Naive thymus-derived CD4-positive, alpha-beta T cell (primary cell): ENCODE data around the gene FAM81B. TPM values are rescaled to one million over a fixed set of nuclear protein-coding genes. Genes with fewer than 3 reads are reported as not detected.
"Not testable (repeated sequence)": the region's sequence is repeated elsewhere in the genome, so short reads cannot be mapped to it uniquely, and the experiment has no call there.

Experiments
- ATAC-seq: fragments of 150-1000 bp; cut with Tn5 transposase; 2 replicates; pipeline ENCODE4 v1.10.0; 2021; ENCODE audit warnings: mild to moderate bottlenecking, moderate library complexity
- CTCF ChIA-PET: fragments of 350-600 bp; sonication (Branson Sonifier 250); formaldehyde crosslinking; loops from one replicate; lab custom pipeline; 2021; ENCODE audit warnings: antibody characterized with exemption; lab: Charles Lee
- POLR2A ChIA-PET: fragments of 350-600 bp; sonication (Branson Sonifier 250); formaldehyde crosslinking; loops from one replicate; lab custom pipeline; 2021; ENCODE audit warnings: antibody characterized with exemption, inconsistent platforms; lab: Charles Lee
- DNase-seq, 9 donors: peaks; one replicate each; pipeline versions ENCODE4 v3.0.0 to v3.0.0-alpha.2; 2020 to 2022; ENCODE audit warnings: mixed read lengths in 1 of 9
- H3K27ac ChIP-seq: one replicate; pipeline ENCODE4 v1.7.0; 2013; ENCODE audit warnings: mild to moderate bottlenecking, low read depth, low read length, moderate library complexity
- H3K27me3 ChIP-seq, 2 donors: one replicate each; pipeline ENCODE4 v1.7.0; 2013; ENCODE audit warnings: low read length in 2 of 2, mild to moderate bottlenecking in 2 of 2, moderate library complexity in 2 of 2; ENCODE audit not compliant: control insufficient read depth in 2 of 2, insufficient read depth in 2 of 2
- H3K36me3 ChIP-seq, 3 experiments: 1 replicate in 2 of 3; 2 replicates in 1 of 3; pipeline ENCODE4 v1.7.0; 2013; ENCODE audit warnings: low read length in 3 of 3, mild to moderate bottlenecking in 3 of 3, moderate library complexity in 1 of 3; ENCODE audit not compliant: insufficient read depth in 3 of 3, control insufficient read depth in 2 of 3
- H3K4me1 ChIP-seq, 2 donors: one replicate each; pipeline ENCODE4 v1.7.0; 2013; ENCODE audit warnings: low read length in 2 of 2, mild to moderate bottlenecking in 2 of 2, moderate library complexity in 1 of 2; ENCODE audit not compliant: control insufficient read depth in 2 of 2, insufficient read depth in 2 of 2
- H3K4me3 ChIP-seq: 2 replicates; pipeline ENCODE4 v1.7.0; 2013; ENCODE audit warnings: mild to moderate bottlenecking, low read length
- H3K9me3 ChIP-seq, 3 experiments: 1 replicate in 2 of 3; 2 replicates in 1 of 3; pipeline ENCODE4 v1.7.0; 2013; ENCODE audit warnings: low read length in 3 of 3; ENCODE audit not compliant: control insufficient read depth in 2 of 3
- H3K27ac Mint-ChIP-seq, 9 donors: one replicate each; pipeline ENCODE4 v1.8.0; 2020 to 2022; ENCODE audit warnings: mixed read lengths in 9 of 9, mild to moderate bottlenecking in 8 of 9, moderate library complexity in 5 of 9, inconsistent platforms in 2 of 9
- H3K27me3 Mint-ChIP-seq, 5 donors: one replicate each; pipeline ENCODE4 v1.8.0; 2021 to 2022; ENCODE audit warnings: mixed read lengths in 5 of 5, mild to moderate bottlenecking in 1 of 5
- H3K36me3 Mint-ChIP-seq, 5 donors: one replicate each; pipeline ENCODE4 v1.8.0; 2020 to 2022; ENCODE audit warnings: mixed read lengths in 5 of 5, mild to moderate bottlenecking in 3 of 5, inconsistent platforms in 1 of 5
- H3K4me1 Mint-ChIP-seq, 7 donors: one replicate each; pipeline ENCODE4 v1.8.0; 2020 to 2022; ENCODE audit warnings: mixed read lengths in 7 of 7, mild to moderate bottlenecking in 3 of 7, inconsistent platforms in 1 of 7
- H3K4me3 Mint-ChIP-seq, 10 donors: one replicate each; pipeline ENCODE4 v1.8.0; 2020 to 2022; ENCODE audit warnings: mild to moderate bottlenecking in 10 of 10, mixed read lengths in 10 of 10, moderate library complexity in 6 of 10, inconsistent platforms in 2 of 10
- H3K9me3 Mint-ChIP-seq, 11 donors: one replicate each; pipeline ENCODE4 v1.8.0; 2020 to 2022; ENCODE audit warnings: mixed read lengths in 11 of 11, mild to moderate bottlenecking in 4 of 11, inconsistent platforms in 1 of 11, moderate library complexity in 1 of 11
- intact Hi-C, 2 donors: fragments of 100-400 bp; cut with micrococcal nuclease; formaldehyde crosslinking; loops; one replicate each; pipeline ENCODE4 v1.15.1; 2023
- polyA plus RNA-seq, 2 donors: library from polyadenylated mRNA; unstranded; fragments of 300-500 nt; fragmentation: Illumina TruSeq; gene quantifications; one replicate each; pipeline ENCODE4 v1.2.3, GENCODE V29; 2021
- total RNA-seq, 6 experiments: library from RNA in 5 of 6; stranded (reverse) in 5 of 6; gene quantifications; 1 replicate in 5 of 6; 2 replicates in 1 of 6; pipeline ENCODE4 v1.2.3 and lab custom pipeline; 2021 to 2026

Gene FAM81B
- total and polyA plus RNA-seq, 7 experiments from 2014 or later: not detected

DNA sequence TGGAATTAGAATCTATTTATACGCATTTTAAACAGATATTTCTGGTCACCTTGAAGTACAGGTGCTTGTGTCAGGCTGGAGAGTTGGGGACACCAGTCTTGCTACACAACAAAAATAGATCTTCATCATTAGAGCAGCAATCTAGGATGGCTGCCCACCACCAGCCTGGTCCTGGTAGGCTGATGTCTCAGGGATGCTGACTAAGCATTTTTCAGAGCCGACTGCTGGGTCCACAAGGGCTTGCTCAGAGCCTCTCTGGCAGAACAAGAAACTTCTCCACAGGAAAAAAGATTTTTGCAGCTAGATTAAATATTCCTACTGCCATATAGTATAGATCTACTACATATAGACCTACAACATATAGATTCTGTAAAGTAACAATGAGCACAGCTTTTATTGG, 12.0 kb upstream of the FAM81B start:
- no peak overlapping the region for H3K4me3 ChIP-seq
- POLR2A ChIA-PET: no interaction called here
- peaks cover 7 to 16% (median 11%) of the 10 kb centered on the region in 7 donors for H3K4me1 Mint-ChIP-seq

DNA sequence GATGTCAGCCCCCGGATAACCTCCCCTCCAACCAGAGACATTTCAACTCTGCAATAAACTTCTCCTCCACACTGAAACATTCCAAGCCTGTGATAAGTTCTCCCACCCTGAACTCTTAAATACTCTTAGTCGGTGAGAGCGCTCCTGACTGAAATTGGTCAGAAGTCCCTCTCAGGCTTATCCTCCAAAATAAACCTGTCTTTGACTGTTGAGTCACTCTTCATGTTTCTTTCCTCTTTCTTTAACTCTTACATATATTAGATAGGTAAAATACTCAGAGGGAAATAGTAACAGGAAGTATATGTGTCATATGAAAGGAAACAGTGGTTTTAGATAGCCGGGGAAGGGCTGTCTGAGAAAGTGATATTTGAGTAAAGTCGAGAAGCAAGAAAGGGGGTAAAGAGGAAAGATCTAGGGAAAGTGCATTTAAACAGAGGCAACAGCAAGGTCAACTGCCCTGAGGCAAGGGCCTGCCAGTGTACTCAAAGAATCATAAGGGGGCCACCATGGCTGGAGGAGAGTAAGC, 11.0 kb upstream of the FAM81B start:
- ATAC-seq (no peak), DNase-seq (no peak)
- peaks cover 0 to 7% (median 0%) of the 10 kb centered on the region in 11 donors for H3K9me3 Mint-ChIP-seq
- intact Hi-C loops: no loop called here
- peak overlapping the region in 2 of 9 donors; percentile 19 to 44 for H3K27ac Mint-ChIP-seq
- no peak overlapping the region for H3K4me3 ChIP-seq
- H3K9me3 ChIP-seq: no peaks in the 10 kb centered on the region
- H3K4me1 Mint-ChIP-seq: peaks cover 7 to 16% (median 11%) of the 10 kb centered on the region in 7 donors
- H3K36me3 Mint-ChIP-seq: no peaks in the 10 kb centered on the region
- peak overlapping the region in 7 of 10 donors; percentile 2 to 63 (median 39) for H3K4me3 Mint-ChIP-seq
- H3K36me3 ChIP-seq: no peaks in the 10 kb centered on the region
- H3K27me3 Mint-ChIP-seq: peaks cover 0 to 3% (median 0%) of the 10 kb centered on the region in 5 donors
- no peaks in the 10 kb centered on the region for H3K27me3 ChIP-seq
- ChIA-PET CTCF (no interaction called here), POLR2A (no interaction called here)
- no peak overlapping the region for H3K27ac ChIP-seq
- H3K4me1 ChIP-seq: no peaks in the 10 kb centered on the region

More for the DNA sequence above, 12.0 kb upstream of the FAM81B start:
- intact Hi-C loops: no loop called here
- Mint-ChIP-seq H3K36me3 (no peaks in the 10 kb centered on the region), H3K27me3 (peaks cover 0 to 4% (median 0%) of the 10 kb centered on the region in 5 donors), H3K27ac (no peak overlapping the region), H3K9me3 (peaks cover 0 to 10% (median 0%) of the 10 kb centered on the region in 11 donors), H3K4me3 (no peak overlapping the region)
- Histone ChIP-seq H3K36me3 (no peaks in the 10 kb centered on the region), H3K4me1 (no peaks in the 10 kb centered on the region), H3K27ac (no peak overlapping the region), H3K9me3 (no peaks in the 10 kb centered on the region), H3K27me3 (no peaks in the 10 kb centered on the region)
- CTCF ChIA-PET: no interaction called here
- no peak for DNase-seq
- no peak for ATAC-seq

DNA sequence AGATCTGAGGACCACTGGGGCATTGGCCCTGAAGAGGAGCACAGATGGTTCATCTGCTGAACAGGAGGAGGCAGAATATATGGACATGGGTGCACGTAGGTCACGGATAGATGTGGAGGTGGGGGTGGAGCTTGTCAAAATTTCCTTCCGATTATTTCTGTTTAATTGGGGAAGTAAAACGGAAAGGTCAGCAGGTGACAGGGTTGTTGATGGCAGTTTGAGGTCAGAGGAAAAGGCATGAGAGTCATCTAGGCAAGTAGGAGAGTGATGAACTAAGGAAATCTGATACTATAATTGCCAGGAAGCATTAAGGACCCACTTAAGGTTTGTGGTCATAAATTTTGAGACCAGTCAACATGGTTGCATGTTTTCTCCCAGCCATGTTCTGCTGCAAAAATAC, 8.4 kb upstream of the FAM81B start:
- Mint-ChIP-seq H3K36me3 (peaks cover 0 to 3% (median 0%) of the 10 kb centered on the region in 5 donors), H3K27me3 (peaks cover 0 to 13% (median 7%) of the 10 kb centered on the region in 5 donors), H3K27ac (no peak overlapping the region), H3K4me1 (peaks cover 7 to 16% (median 11%) of the 10 kb centered on the region in 7 donors), H3K9me3 (peaks cover 0 to 7% (median 0%) of the 10 kb centered on the region in 11 donors), H3K4me3 (no peak overlapping the region)
- CTCF ChIA-PET: no interaction called here
- Histone ChIP-seq H3K4me1 (no peaks in the 10 kb centered on the region), H3K36me3 (no peaks in the 10 kb centered on the region), H3K9me3 (no peaks in the 10 kb centered on the region), H3K27ac (no peak overlapping the region), H3K27me3 (no peaks in the 10 kb centered on the region), H3K4me3 (no peak overlapping the region)
- DNase-seq: no peak
- POLR2A ChIA-PET: no interaction called here
- no peak for ATAC-seq
- intact Hi-C loops: no loop called here

DNA sequence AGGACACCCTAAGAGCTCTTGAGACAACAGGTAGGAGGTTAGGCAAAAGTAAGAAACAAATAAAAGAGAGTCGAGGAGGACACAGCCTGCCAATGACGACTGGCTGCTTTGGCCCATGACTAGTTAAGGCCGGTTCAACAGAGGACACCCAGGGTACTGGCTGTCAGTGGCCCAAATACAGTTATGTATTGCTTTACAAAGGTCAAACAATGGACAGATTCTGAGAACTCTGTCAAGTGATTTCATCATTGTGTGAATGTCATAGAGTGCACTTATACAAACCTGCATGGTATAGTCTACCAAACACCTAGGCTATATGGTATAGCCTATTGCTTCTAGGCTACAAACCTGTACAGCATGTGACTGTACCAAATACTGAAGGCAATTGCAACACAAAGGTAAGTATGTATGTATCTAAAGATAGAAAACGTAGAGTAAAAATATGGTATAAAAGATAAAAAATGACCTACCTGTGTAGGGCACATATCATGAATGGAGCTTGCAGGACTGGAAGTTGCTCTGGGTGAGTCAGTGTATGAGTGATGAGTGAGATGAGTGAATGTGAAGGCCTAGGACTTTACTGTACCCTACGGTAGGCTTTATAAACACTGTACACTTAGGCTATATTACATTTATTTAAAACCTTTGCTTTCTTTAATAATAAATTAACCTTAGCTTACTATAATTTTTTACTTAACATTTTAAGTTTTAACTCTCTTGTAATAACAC, 6.5 kb upstream of the FAM81B start:
- Histone ChIP-seq H3K4me3 (no peak overlapping the region), H3K36me3 (no peaks in the 10 kb centered on the region), H3K27ac (no peak overlapping the region), H3K27me3 (no peaks in the 10 kb centered on the region), H3K4me1 (no peaks in the 10 kb centered on the region), H3K9me3 (no peaks in the 10 kb centered on the region)
- CTCF ChIA-PET: no interaction called here
- intact Hi-C loops: no loop called here
- Mint-ChIP-seq H3K9me3 (peaks cover 0 to 10% (median 0%) of the 10 kb centered on the region in 11 donors), H3K27me3 (peaks cover 0 to 15% (median 10%) of the 10 kb centered on the region in 5 donors), H3K27ac (no peak overlapping the region), H3K36me3 (peaks cover 0 to 4% (median 0%) of the 10 kb centered on the region in 5 donors), H3K4me3 (no peak overlapping the region), H3K4me1 (peaks cover 7 to 15% (median 9%) of the 10 kb centered on the region in 7 donors)
- POLR2A ChIA-PET: no interaction called here
- ATAC-seq: no peak
- no peak for DNase-seq

DNA sequence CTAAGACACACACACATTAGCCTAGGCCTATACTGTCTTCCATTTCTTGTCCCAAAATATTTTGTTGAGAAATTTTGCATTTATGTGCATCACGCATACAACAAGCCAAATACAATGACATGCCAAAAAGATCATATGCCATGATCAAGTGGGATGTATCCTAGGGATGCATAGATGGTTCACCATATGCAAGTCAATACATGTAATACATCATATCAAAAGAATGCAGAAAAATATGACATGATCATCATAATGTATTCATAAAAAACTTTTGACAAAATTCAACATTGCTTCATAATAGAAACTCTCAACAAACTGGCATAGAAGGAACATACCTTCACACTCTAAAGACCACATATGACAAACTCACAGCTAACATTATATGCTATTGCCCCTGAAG, 5.8 kb upstream of the FAM81B start:
- Histone ChIP-seq H3K27me3 (no peaks in the 10 kb centered on the region), H3K9me3 (no peaks in the 10 kb centered on the region), H3K4me1 (no peaks in the 10 kb centered on the region), H3K27ac (no peak overlapping the region), H3K4me3 (no peak overlapping the region), H3K36me3 (no peaks in the 10 kb centered on the region)
- H3K27me3 Mint-ChIP-seq: peaks cover 0 to 15% (median 10%) of the 10 kb centered on the region in 5 donors
- POLR2A ChIA-PET: no interaction called here
- H3K36me3 Mint-ChIP-seq: peaks cover 0 to 4% (median 0%) of the 10 kb centered on the region in 5 donors
- peaks cover under 1 to 8% (median 2%) of the 10 kb centered on the region in 7 donors for H3K4me1 Mint-ChIP-seq
- peaks cover 0 to 10% (median 1%) of the 10 kb centered on the region in 11 donors for H3K9me3 Mint-ChIP-seq
- H3K27ac Mint-ChIP-seq: no peak overlapping the region
- CTCF ChIA-PET: no interaction called here
- no peak for DNase-seq
- ATAC-seq: no peak
- no peak overlapping the region for H3K4me3 Mint-ChIP-seq
- intact Hi-C loops: no loop called here

DNA sequence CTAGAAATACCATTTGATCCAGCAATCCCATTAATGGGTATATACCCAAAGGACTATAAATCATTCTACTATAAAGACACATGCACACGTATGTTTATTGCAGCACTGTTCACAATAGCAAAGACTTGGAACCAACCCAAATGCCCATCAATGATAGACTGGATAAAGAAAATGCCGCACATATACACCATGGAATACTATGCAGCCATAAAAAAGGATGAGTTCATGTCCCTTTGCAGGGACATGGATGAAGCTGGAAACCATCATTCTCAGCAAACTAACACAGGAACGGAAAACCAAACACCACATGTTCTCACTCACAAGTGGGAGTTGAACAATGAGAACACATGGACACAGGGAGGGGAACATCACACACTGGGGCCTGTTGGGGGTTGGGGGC, 799 bp downstream of the FAM81B start:
- CTCF ChIA-PET, intact Hi-C loops, DNase-seq, H3K4me3 ChIP-seq, H3K9me3 ChIP-seq, H3K4me1 Mint-ChIP-seq, H3K4me3 Mint-ChIP-seq, H3K27me3 ChIP-seq, H3K36me3 ChIP-seq, H3K4me1 ChIP-seq, H3K36me3 Mint-ChIP-seq, H3K27ac ChIP-seq, ATAC-seq, H3K27ac Mint-ChIP-seq, POLR2A ChIA-PET: not testable (repeated sequence)
- Mint-ChIP-seq H3K27me3 (peaks cover 8 to 30% (median 11%) of the 10 kb centered on the region in 5 donors), H3K9me3 (peaks cover 0 to 11% (median 3%) of the 10 kb centered on the region in 11 donors)
